GM19455 (cell line): ENCODE data around the gene ACAD10.
"Not testable (repeated sequence)": the region's sequence is repeated elsewhere in the genome, so short reads cannot be mapped to it uniquely, and the experiment has no call there.

Experiments
- ATAC-seq: cut with Tn5 transposase; IDR thresholded peaks from one replicate; pipeline ENCODE4 v1.9.1; 2021; ENCODE audit not compliant: unreplicated experiment

ACAD10 gene

DNA sequence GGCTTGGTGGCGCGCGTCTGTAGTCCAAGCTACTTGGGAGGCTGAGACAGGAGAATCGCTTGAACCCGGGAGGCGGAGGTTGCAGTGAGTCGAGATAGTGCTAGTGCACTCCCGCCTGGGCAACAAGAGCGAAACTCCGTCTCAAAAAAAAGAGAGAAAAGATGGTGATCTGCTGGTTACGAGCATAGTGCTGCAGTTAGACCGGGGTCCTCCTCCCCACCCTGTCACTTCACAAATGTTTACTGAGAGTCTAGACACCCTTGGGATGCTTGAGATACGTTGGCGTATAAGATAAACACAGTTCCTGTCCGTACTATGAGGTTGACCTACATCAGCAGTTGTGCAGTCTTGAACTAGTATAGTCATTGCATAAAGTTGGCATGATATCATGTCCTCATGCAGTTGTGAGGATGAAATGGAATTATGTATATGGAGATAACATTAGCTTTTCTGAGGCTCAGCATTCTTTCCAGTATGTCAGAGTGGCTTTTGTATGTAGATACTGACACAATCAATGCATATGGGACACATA lies 787 bp downstream of the ACAD10 start:
- ATAC-seq, result no peak

GRCh38 chr12:111687255-111687654 lies 1.4 kb downstream of the ACAD10 start:
- ATAC-seq, result no peak

- ATAC-seq, result no peak
These were observed 2.1 kb downstream of the ACAD10 start for GRCh38 chr12:111687952-111688351.

DNA sequence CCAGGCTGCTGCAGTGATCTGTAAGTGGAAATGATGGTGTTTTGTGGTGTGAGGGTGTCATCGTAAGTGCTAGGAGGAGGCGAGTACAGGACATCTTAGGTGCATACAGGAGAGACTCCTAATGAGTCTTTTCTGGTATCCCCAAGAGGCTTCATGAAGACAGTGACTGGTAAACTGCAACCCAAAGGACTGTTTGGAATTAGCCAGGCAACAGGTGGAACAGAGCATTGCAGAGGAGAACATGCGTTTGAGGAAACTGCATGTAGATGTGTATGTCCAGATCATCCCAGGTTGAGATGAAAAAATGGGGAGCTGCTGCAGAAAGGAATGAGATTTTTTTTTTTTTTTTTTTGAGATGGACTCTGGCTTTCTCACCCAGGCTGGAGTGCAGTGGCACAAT lies 5.4 kb downstream of the ACAD10 start:
- ATAC-seq, result no peak

GRCh38 chr12:111692575-111693210 lies 6.8 kb downstream of the ACAD10 start:
- ATAC-seq, result no peak

GRCh38 chr12:111693818-111694217 lies 8.0 kb downstream of the ACAD10 start:
- no peak for ATAC-seq

DNA sequence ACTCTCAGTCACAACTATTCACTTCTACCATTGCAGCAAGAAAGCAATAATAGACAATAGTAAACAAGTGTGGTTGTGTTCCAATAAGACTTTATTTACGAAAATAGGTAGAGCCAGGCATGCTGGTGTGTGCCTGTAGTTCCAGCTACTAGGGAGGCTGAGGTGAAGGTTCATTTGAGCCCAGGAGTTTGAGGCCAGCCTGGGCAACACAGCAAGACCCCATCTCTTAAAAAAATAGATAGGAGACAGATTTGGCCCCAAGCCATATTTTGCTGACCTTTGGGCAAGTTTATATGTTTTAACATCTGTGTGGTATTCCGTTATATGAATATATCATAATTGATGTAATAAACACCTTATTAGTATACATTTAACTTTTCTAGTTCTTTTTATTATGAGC lies 14.1 kb downstream of the ACAD10 start:
- ATAC-seq, result no peak

GRCh38 chr12:111705672-111706071 lies 19.8 kb downstream of the ACAD10 start:
- ATAC-seq, result no peak

GRCh38 chr12:111706145-111706544 lies 20.3 kb downstream of the ACAD10 start:
- ATAC-seq, result no peak

DNA sequence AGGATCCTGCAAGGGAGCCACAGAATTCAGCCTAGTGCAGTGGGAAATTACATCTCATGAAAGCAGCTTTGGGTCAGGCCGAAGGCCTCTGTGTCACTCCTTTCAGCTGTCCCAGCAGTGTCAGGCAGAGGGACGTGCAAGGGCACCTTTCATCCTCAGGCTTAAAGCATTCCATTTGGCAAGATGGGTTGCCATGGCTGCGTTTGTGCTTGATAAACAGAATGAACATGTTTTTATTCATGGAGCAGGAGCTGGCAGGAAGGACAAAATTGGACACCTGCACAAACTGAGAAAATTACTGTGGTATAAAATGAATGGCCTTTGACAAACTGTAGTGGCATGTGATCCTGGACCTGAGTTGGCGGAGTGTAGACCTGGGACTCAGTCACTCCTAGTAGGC lies 29.4 kb downstream of the ACAD10 start:
- ATAC-seq, result no peak

DNA sequence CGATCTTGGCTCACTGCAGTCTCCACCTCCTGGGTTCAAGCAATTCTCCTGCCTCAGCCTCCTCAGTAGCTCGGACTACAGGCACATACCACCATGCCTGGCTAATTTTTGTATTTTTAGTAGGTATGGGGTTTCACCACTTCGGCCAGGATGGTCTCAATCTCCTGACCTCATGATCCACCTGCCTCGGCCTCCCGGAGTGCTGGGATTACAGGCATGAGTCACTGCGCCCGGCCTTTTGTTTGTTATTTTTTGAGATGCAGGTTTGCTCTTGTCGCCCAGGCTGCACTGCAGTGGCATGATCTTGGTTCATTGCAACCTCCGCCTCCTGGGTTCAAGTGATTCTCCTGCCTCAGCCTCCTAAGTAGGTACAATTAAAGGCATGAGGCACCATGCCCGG lies 33.5 kb downstream of the ACAD10 start:
- ATAC-seq, result not testable (repeated sequence)

GRCh38 chr12:111720457-111720856 lies 34.6 kb downstream of the ACAD10 start:
- no peak for ATAC-seq

- ATAC-seq, result not testable (repeated sequence)
These were observed 38.0 kb downstream of the ACAD10 start for GRCh38 chr12:111723646-111724360.

DNA sequence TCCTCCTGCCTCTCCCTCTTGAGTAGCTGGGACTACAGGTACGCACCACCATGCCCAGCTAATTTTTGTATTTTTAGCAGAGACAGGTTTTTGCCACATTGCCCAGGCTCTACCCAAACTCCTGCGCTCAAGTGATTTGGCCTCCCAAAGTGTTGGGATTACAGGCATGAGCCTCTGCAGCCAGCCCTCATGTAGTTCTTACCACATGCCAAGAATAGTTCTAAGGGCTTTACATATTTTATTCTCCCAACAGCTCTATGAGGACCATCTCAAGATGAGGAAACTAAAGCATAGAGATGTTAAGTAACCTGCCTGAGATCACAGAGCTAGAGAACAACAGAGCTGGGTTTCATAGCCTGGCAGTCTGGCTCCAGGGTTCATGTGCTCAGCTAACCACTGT lies 42.9 kb downstream of the ACAD10 start:
- no peak for ATAC-seq

DNA sequence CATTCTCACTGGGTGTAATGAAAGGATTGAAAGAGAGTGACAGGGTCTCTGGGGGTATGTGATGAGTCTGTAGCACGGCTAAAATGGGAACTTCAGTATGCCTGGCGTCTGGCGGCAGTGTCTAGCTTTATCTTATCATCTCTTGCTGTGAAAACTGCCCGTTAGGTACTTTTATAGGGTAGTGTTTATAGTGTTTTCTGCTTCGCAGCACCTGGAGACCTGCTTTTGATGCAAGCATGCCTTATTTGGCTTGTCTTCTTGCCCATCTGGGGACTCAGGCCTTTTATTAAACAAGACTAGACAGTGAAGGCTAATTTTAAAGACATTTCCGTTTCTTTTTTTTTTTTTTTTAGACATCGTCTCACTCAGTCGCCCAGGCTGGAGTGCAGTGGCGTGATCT lies 44.6 kb downstream of the ACAD10 start:
- no peak for ATAC-seq

GRCh38 chr12:111732786-111733185 lies 46.9 kb downstream of the ACAD10 start:
- ATAC-seq, result no peak

- no peak for ATAC-seq
These were observed 47.6 kb downstream of the ACAD10 start for GRCh38 chr12:111733340-111733915.

- not testable (repeated sequence) for ATAC-seq
These were observed 53.7 kb downstream of the ACAD10 start for GRCh38 chr12:111739524-111739923.

DNA sequence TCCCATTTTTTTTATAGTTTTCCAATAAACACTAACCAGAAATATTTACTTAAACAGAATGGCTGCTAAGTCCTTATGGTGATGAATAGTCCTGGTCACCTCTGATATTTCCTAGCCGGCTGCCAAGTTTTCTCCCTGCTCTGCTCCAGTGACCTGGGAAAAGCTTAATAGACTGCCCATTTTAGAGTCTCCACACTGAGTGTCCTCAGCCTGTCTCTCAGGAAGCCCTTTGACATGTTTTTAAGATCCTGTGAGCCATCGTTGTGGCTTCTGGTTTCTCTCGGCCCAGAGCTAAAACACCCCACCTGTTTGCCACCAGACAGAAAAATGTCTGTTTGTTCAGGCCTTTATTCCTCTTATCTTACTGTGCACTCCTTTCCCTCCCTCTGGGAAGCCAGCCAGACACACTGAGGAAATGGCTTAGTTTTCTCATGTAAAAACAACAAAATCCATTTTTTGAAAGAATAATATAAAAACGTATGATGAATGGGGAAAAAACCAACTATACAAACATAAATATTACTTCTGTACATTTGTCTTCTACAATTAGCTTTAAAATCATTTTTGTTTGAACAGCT lies 55.5 kb downstream of the ACAD10 start:
- ATAC-seq, result no peak

DNA sequence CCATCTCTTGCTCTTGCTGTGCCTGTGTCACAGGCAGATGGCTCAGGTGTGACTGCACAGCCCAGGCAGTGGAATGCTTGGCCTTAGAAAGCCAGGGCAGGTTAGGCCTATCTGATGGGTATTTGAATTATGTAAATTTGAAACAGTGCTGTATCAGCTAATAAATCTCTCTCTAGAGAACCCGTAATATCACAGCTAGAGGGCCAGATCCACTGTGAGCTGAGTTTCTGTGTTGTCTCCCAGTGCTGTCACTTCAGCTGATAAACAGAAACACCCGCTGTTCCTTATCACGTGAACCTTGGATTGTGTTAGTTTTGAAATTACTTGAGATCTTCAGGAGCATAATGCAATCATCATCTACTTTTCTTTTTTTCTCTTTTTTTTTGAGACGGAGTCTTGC lies 59.4 kb downstream of the ACAD10 start:
- no peak for ATAC-seq

GRCh38 chr12:111747333-111747732 lies 61.5 kb downstream of the ACAD10 start:
- ATAC-seq, result no peak

DNA sequence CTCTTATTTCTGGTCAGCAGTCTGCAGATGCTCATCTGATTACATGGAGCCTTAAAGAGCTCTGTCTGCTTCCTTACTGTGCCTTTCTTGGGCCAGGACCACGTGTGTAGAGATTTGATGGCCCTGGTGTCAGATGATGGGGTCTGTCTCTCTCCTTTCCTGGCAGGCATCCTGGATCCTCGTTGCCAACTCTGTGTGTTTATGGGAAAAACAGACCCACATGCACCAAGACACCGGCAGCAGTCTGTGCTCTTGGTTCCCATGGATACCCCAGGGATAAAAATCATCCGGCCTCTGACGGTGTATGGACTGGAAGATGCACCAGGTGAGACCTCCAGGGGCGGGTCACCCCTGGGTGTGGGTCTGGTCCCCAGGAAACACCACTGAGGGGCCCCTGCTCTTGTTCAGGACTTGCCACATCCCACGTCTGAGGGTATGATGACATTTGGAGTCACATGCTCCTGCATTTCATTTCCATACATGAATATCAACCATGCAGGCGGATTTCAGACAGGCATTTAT lies 62.4 kb downstream of the ACAD10 start:
- ATAC-seq, result no peak
